Measurements from ENCODE around the gene LEFTY1.

The LEFTY1 gene

DNA sequence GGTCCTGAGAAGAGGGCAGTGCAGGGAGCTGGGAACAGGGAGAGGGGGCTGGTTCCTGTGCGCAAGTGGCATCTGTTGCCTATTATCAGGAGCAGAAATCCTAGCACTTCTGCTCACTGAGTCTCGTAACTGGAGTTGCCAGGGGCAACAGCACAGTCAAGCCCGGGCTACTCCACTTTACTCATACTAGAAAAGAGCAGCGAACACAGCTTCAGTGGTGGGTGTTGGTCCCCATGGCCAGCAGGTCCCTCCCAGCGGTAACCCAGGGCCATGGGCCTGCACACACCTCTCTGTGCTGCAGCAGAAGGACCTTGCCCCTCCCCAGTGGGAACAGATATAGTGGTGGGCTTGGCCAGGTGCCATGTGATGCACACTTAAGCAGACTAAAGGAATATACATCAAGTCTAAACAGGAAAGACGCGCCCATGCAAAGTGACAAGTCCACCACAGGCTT, 26.6 kb upstream of the LEFTY1 start:
- Histone ChIP-seq H3K27ac (ENCODE audit: low read depth in 2 of 2, low read length in 2 of 2) (no peak overlapping the region), H3K9ac (ENCODE audit: low read depth in 1 of 2, low read length in 2 of 2) (no peak overlapping the region), H3K4me3 (ENCODE audit: low read length in 2 of 2) (no peak overlapping the region), H3K9me3 (ENCODE audit: control insufficient read depth in 2 of 2, low read length in 2 of 2) (no peaks in the 10 kb centered on the region), H3K27me3 (ENCODE audit: control insufficient read depth in 2 of 2, insufficient read depth in 2 of 2, low read length in 2 of 2) (no peaks in the 10 kb centered on the region), H3K4me1 (ENCODE audit: control insufficient read depth in 2 of 2, insufficient read depth in 2 of 2, low read length in 2 of 2) (peaks cover 12% of the 10 kb centered on the region in 2 donors), H3K36me3 (ENCODE audit: control insufficient read depth in 2 of 2, insufficient read depth in 2 of 2, low read length in 2 of 2) (peaks cover 15 to 17% of the 10 kb centered on the region in 2 donors)

DNA sequence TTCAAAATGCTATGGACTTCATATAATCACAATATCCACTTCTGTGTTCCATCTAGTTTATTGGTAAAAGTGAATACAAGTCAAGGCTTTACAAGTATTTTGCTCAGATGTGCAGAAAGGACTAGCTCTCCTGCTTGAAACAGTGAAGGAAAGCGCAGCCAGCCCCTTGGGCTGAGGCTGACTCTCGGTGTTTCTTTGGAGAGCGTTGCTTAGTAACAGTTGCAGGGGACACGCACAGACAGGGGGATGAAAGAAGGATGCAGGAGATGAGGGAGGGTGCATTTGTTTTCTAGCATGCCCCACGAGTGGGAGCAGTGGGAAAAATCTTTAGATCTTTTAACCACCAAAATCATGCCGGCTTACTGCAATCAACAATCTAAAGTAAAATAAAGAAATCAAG, 26.0 kb upstream of the LEFTY1 start:
- H3K27ac ChIP-seq (ENCODE audit: low read depth in 2 of 2, low read length in 2 of 2) = no peak overlapping the region

DNA sequence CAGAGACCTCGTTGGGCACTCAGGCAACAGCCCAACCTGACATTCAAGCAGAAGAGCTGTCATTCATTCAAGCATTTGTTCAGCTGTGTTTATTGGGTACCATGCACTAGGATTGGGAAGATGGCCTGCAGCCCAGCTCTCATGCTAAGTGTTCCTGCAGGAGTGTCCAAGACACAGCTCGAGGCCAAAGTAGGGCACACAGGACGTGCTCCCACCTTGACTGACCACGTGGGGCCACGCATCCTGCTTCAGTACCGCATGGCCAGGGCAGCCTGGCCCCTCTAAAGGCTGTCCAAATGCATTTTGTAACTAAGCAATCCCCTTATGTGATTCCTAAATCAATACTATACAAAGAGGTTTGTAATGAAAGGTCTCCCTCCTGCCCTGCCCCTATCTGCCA, 25.4 kb upstream of the LEFTY1 start:
- H3K9me3 ChIP-seq (ENCODE audit: control insufficient read depth in 2 of 2, low read length in 2 of 2) = no peaks in the 10 kb centered on the region
- H3K4me1 ChIP-seq (ENCODE audit: control insufficient read depth in 2 of 2, insufficient read depth in 2 of 2, low read length in 2 of 2) = peaks cover 10 to 24% of the 10 kb centered on the region in 2 donors
- no peak overlapping the region for H3K4me3 ChIP-seq (ENCODE audit: low read length in 2 of 2)
- no peak overlapping the region for H3K9ac ChIP-seq (ENCODE audit: low read depth in 1 of 2, low read length in 2 of 2)
- H3K27ac ChIP-seq (ENCODE audit: low read depth in 2 of 2, low read length in 2 of 2) = no peak overlapping the region
- no peaks in the 10 kb centered on the region for H3K27me3 ChIP-seq (ENCODE audit: control insufficient read depth in 2 of 2, insufficient read depth in 2 of 2, low read length in 2 of 2)
- H3K36me3 ChIP-seq (ENCODE audit: control insufficient read depth in 2 of 2, insufficient read depth in 2 of 2, low read length in 2 of 2) = peaks cover 14 to 15% of the 10 kb centered on the region in 2 donors

More for the DNA sequence above, 26.0 kb upstream of the LEFTY1 start:
- peaks cover 15% of the 10 kb centered on the region in 2 donors for H3K36me3 ChIP-seq (ENCODE audit: control insufficient read depth in 2 of 2, insufficient read depth in 2 of 2, low read length in 2 of 2)
- no peaks in the 10 kb centered on the region for H3K27me3 ChIP-seq (ENCODE audit: control insufficient read depth in 2 of 2, insufficient read depth in 2 of 2, low read length in 2 of 2)
- no peak overlapping the region for H3K9ac ChIP-seq (ENCODE audit: low read depth in 1 of 2, low read length in 2 of 2)
- no peaks in the 10 kb centered on the region for H3K9me3 ChIP-seq (ENCODE audit: control insufficient read depth in 2 of 2, low read length in 2 of 2)
- H3K4me3 ChIP-seq (ENCODE audit: low read length in 2 of 2) = no peak overlapping the region
- H3K4me1 ChIP-seq (ENCODE audit: control insufficient read depth in 2 of 2, insufficient read depth in 2 of 2, low read length in 2 of 2) = peaks cover 13 to 18% of the 10 kb centered on the region in 2 donors

DNA sequence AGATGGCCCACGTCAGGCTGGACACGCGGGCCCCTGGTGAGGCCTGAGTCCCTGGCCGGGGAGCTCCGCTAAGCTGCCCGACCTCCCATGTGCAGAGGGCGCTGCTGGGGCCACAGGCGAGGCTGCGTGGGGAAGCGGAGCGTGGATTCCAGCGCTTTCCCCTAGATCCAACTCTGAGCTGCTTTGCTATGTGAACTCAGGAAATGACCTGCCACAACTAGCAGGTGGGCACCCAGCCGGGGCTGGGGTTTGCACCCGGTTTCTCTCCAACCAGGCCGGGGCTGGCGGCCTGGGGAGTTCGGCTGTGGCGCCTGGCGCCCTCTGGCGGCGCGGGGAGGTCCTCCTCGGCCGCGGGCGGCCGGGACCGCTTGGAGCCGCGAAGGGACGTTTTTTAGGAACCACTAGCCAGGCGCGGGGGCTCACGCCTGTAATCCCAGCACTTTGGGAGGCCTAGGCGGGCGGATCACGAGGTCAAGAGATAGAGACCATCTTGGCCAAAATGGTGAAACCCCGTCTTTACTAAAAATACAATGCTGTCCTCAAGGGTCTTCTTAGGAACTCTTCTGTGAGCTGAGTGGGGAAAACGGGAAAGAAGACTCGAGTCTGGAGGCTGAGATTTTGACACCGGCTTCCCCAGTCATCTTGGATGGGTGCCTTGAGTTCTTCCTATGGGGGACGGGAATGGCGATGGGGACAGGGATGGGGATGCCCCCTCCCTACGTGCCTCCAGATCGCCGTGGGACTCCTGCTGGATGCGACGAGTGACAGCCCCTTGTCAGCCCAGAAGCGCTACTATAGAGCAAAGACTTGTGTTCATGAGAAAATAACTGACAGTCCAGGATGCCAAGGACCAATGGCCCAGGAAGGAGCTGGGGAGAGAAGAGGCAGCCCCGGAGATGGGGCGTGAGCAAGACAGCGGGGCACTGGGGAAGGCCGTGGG, 22.5 kb upstream of the LEFTY1 start:
- H3K4me1 ChIP-seq (ENCODE audit: control insufficient read depth in 2 of 2, insufficient read depth in 2 of 2, low read length in 2 of 2) = peaks cover 10 to 24% of the 10 kb centered on the region in 2 donors
- no peaks in the 10 kb centered on the region for H3K9me3 ChIP-seq (ENCODE audit: control insufficient read depth in 2 of 2, low read length in 2 of 2)
- no peaks in the 10 kb centered on the region for H3K27me3 ChIP-seq (ENCODE audit: control insufficient read depth in 2 of 2, insufficient read depth in 2 of 2, low read length in 2 of 2)
- H3K4me3 ChIP-seq (ENCODE audit: low read length in 2 of 2) = peak overlapping the region; percentile 36 to 57
- no peak overlapping the region for H3K27ac ChIP-seq (ENCODE audit: low read depth in 2 of 2, low read length in 2 of 2)
- H3K36me3 ChIP-seq (ENCODE audit: control insufficient read depth in 2 of 2, insufficient read depth in 2 of 2, low read length in 2 of 2) = peaks cover 2 to 3% of the 10 kb centered on the region in 2 donors
- H3K9ac ChIP-seq (ENCODE audit: low read depth in 1 of 2, low read length in 2 of 2) = peak overlapping the region in 1 of 2 donors; percentile 21

DNA sequence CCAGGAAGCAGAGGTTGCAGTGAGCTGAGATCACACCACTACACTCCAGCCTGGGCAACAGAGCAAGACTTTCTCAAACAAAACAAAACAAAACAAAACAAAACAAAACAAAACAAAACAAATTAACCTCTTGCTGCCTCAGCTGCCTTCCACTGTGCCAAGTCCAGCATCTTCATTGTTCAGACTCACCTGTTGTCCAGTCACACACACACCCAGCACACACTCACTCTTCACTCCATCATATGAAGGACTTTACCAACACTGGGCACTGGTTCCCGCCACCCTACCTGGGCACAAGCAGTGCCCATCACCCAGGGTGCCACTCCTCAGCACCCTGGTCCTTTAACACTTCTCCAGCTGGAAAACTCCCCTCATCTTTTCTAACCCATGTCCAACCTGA, 20.5 kb upstream of the LEFTY1 start:
- H3K4me3 ChIP-seq (ENCODE audit: low read length in 2 of 2) = no peak overlapping the region
- peak overlapping the region in 1 of 2 donors; percentile 42 for H3K27ac ChIP-seq (ENCODE audit: low read depth in 2 of 2, low read length in 2 of 2)
- H3K27me3 ChIP-seq (ENCODE audit: control insufficient read depth in 2 of 2, insufficient read depth in 2 of 2, low read length in 2 of 2) = no peaks in the 10 kb centered on the region
- no peaks in the 10 kb centered on the region for H3K9me3 ChIP-seq (ENCODE audit: control insufficient read depth in 2 of 2, low read length in 2 of 2)
- peaks cover 10 to 24% of the 10 kb centered on the region in 2 donors for H3K4me1 ChIP-seq (ENCODE audit: control insufficient read depth in 2 of 2, insufficient read depth in 2 of 2, low read length in 2 of 2)
- H3K36me3 ChIP-seq (ENCODE audit: control insufficient read depth in 2 of 2, insufficient read depth in 2 of 2, low read length in 2 of 2) = no peaks in the 10 kb centered on the region
- no peak overlapping the region for H3K9ac ChIP-seq (ENCODE audit: low read depth in 1 of 2, low read length in 2 of 2)

DNA sequence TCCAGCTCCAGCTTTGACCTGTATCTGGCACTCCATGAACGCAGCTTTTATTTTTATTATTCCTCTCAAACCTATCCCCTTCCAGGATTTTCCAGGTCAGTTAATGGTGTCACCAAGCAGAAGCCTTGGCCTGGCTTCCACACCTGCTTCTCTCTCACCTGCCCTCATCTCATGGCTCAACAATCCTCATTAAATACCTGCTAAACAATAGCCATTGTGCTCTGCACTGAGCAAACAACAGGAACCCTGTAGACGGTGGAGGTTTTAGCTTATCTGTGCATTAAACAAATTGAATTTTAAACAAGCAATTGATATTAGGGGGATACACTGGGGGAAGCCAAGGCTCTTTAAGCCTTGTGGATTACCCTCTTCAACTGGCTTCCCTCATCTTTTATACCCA, 19.8 kb upstream of the LEFTY1 start:
- H3K9me3 ChIP-seq (ENCODE audit: control insufficient read depth in 2 of 2, low read length in 2 of 2) = no peaks in the 10 kb centered on the region
- H3K27ac ChIP-seq (ENCODE audit: low read depth in 2 of 2, low read length in 2 of 2) = peak overlapping the region in 1 of 2 donors; percentile 25

DNA sequence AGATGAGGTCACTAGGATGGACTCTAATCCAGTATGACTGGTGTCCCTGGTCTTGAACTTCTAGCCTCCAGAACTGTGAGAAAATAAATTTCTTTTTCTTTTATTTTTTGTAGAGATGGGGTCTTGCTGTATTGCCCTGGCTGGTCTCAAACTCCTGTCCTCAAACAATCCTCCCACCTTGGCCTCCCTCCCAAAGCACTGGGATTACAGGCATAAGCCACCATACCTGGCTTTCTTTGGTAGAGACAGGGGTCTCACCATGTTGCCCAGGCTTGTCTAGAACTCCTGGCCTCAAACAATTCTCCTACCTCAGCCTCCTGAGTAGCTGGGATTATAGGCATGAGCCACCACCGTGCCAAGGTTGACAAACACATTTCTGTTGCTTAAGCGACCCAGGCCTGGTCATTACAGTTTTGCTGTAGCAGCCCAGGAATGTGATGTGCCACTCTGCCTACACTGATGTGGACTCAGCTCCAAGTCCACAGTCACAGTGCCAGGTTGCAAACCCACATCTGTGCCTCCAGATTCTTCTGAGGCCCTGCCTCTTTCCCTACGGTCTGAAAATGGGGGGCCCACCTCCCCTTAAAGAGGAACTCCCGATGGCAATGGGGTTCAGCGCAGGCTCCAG, 19.2 kb upstream of the LEFTY1 start:
- Histone ChIP-seq H3K27me3 (ENCODE audit: control insufficient read depth in 2 of 2, insufficient read depth in 2 of 2, low read length in 2 of 2) (no peaks in the 10 kb centered on the region), H3K4me1 (ENCODE audit: control insufficient read depth in 2 of 2, insufficient read depth in 2 of 2, low read length in 2 of 2) (peaks cover 10 to 24% of the 10 kb centered on the region in 2 donors), H3K27ac (ENCODE audit: low read depth in 2 of 2, low read length in 2 of 2) (peak overlapping the region in 1 of 2 donors; percentile 25), H3K9me3 (ENCODE audit: control insufficient read depth in 2 of 2, low read length in 2 of 2) (no peaks in the 10 kb centered on the region), H3K4me3 (ENCODE audit: low read length in 2 of 2) (no peak overlapping the region), H3K9ac (ENCODE audit: low read depth in 1 of 2, low read length in 2 of 2) (no peak overlapping the region), H3K36me3 (ENCODE audit: control insufficient read depth in 2 of 2, insufficient read depth in 2 of 2, low read length in 2 of 2) (no peaks in the 10 kb centered on the region)

More for the DNA sequence above, 19.8 kb upstream of the LEFTY1 start:
- H3K9ac ChIP-seq (ENCODE audit: low read depth in 1 of 2, low read length in 2 of 2) = no peak overlapping the region
- H3K36me3 ChIP-seq (ENCODE audit: control insufficient read depth in 2 of 2, insufficient read depth in 2 of 2, low read length in 2 of 2) = no peaks in the 10 kb centered on the region
- H3K4me3 ChIP-seq (ENCODE audit: low read length in 2 of 2) = no peak overlapping the region
- H3K27me3 ChIP-seq (ENCODE audit: control insufficient read depth in 2 of 2, insufficient read depth in 2 of 2, low read length in 2 of 2) = no peaks in the 10 kb centered on the region
- H3K4me1 ChIP-seq (ENCODE audit: control insufficient read depth in 2 of 2, insufficient read depth in 2 of 2, low read length in 2 of 2) = peaks cover 10 to 24% of the 10 kb centered on the region in 2 donors

DNA sequence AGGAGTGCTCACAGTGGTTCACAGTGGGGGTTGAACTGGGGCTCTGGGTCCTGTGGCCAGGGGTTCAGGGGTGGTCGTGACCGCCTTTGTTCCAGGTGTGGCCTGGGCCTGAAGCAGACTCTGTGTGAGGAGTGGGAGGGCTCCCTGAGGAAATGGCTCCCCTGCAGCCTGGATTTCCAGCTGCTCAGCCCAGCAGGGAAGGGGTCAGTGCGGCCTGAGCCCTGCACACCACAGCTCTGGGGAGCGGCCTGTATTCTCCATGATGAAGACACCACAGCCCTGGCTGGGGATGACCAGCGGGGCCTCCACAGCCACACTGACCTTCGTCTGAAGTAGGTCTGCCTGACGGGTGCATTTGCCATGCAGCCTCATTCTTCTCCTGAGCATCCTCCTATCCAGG, 18.4 kb upstream of the LEFTY1 start:
- Histone ChIP-seq H3K4me3 (ENCODE audit: low read length in 2 of 2) (no peak overlapping the region), H3K9me3 (ENCODE audit: control insufficient read depth in 2 of 2, low read length in 2 of 2) (no peaks in the 10 kb centered on the region), H3K27me3 (ENCODE audit: control insufficient read depth in 2 of 2, insufficient read depth in 2 of 2, low read length in 2 of 2) (no peaks in the 10 kb centered on the region), H3K4me1 (ENCODE audit: control insufficient read depth in 2 of 2, insufficient read depth in 2 of 2, low read length in 2 of 2) (peaks cover 10 to 24% of the 10 kb centered on the region in 2 donors), H3K27ac (ENCODE audit: low read depth in 2 of 2, low read length in 2 of 2) (no peak overlapping the region), H3K36me3 (ENCODE audit: control insufficient read depth in 2 of 2, insufficient read depth in 2 of 2, low read length in 2 of 2) (no peaks in the 10 kb centered on the region), H3K9ac (ENCODE audit: low read depth in 1 of 2, low read length in 2 of 2) (no peak overlapping the region)

DNA sequence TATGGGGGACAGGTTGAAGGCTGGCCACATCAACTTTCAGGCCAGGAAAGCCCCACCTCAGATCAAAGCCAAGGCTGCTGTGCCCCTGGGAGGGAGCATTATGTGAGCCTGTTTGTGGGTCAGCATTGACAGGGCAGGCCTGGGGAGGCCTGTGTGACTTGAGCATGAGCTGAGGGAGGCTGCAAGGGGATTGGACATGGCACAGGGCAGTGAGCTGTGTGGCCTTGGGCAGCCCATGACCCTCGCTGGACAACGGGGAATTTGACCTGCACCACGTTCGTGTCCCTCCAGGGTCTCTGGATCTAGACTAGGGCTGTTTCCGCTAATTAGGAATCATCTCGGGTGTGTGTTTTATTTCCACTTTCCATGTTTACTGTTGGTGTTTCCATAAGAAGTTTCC, 17.5 kb upstream of the LEFTY1 start:
- Histone ChIP-seq H3K4me1 (ENCODE audit: control insufficient read depth in 2 of 2, insufficient read depth in 2 of 2, low read length in 2 of 2) (peaks cover 10 to 21% of the 10 kb centered on the region in 2 donors), H3K36me3 (ENCODE audit: control insufficient read depth in 2 of 2, insufficient read depth in 2 of 2, low read length in 2 of 2) (no peaks in the 10 kb centered on the region), H3K4me3 (ENCODE audit: low read length in 2 of 2) (no peak overlapping the region), H3K27ac (ENCODE audit: low read depth in 2 of 2, low read length in 2 of 2) (no peak overlapping the region), H3K9me3 (ENCODE audit: control insufficient read depth in 2 of 2, low read length in 2 of 2) (no peaks in the 10 kb centered on the region), H3K27me3 (ENCODE audit: control insufficient read depth in 2 of 2, insufficient read depth in 2 of 2, low read length in 2 of 2) (no peaks in the 10 kb centered on the region), H3K9ac (ENCODE audit: low read depth in 1 of 2, low read length in 2 of 2) (no peak overlapping the region)

DNA sequence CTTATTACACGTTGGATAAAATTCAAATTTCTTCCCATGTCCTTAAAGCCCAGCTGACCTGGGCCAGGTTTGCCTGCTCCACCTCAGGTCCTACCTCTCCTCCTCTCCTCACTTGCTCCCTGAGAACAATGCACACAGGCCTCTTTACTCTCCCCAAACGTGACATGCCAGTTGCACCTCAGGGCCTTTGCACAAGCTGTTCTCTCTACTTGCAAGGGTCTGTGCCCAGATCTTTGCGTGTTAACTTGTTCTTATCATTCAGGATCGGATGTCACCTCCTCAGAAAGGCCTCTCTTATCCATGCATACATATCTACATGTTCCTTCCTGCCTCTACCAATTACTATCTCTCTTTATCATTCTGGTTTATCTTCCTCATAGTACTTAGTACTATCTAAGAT, 14.7 kb upstream of the LEFTY1 start:
- peaks cover under 1 to 5% of the 10 kb centered on the region in 2 donors for H3K4me1 ChIP-seq (ENCODE audit: control insufficient read depth in 2 of 2, insufficient read depth in 2 of 2, low read length in 2 of 2)
- no peaks in the 10 kb centered on the region for H3K36me3 ChIP-seq (ENCODE audit: control insufficient read depth in 2 of 2, insufficient read depth in 2 of 2, low read length in 2 of 2)
- no peaks in the 10 kb centered on the region for H3K9me3 ChIP-seq (ENCODE audit: control insufficient read depth in 2 of 2, low read length in 2 of 2)
- no peak overlapping the region for H3K9ac ChIP-seq (ENCODE audit: low read depth in 1 of 2, low read length in 2 of 2)
- no peaks in the 10 kb centered on the region for H3K27me3 ChIP-seq (ENCODE audit: control insufficient read depth in 2 of 2, insufficient read depth in 2 of 2, low read length in 2 of 2)
- H3K27ac ChIP-seq (ENCODE audit: low read depth in 2 of 2, low read length in 2 of 2) = no peak overlapping the region
- H3K4me3 ChIP-seq (ENCODE audit: low read length in 2 of 2) = no peak overlapping the region

All from mucosa of rectum (tissue), 2 donors.